NCI-H526 treated with DMSO at 0.1 percent for 48 hours (cell line): ENCODE data around the gene MYO5B.

Source experiments
- DNase-seq: peaks from one replicate; lab custom pipeline; 2025; lab: John Stamatoyannopoulos, UW

The MYO5B gene

GRCh38 chr18:49968644-49969309, 226.2 kb downstream of the MYO5B start:
- DNase-seq = no peak

GRCh38 chr18:49967636-49968313, 227.2 kb downstream of the MYO5B start:
- DNase-seq = no peak

- peak; percentile 61 for DNase-seq
Measured at GRCh38 chr18:49967171-49967570, 227.8 kb downstream of the MYO5B start.

- no peak for DNase-seq
Measured at GRCh38 chr18:49966090-49966489, 228.9 kb downstream of the MYO5B start.

GRCh38 chr18:49963217-49963616, 231.7 kb downstream of the MYO5B start:
- no peak for DNase-seq

- DNase-seq = no peak
Measured at GRCh38 chr18:49961271-49961670, 233.7 kb downstream of the MYO5B start.

- no peak for DNase-seq
Measured at GRCh38 chr18:49960376-49960775, 234.6 kb downstream of the MYO5B start.

GRCh38 chr18:49959176-49959575, 235.8 kb downstream of the MYO5B start:
- no peak for DNase-seq

- no peak for DNase-seq
Measured at GRCh38 chr18:49955263-49955662, 239.7 kb downstream of the MYO5B start.

GRCh38 chr18:49953391-49953790, 241.6 kb downstream of the MYO5B start:
- DNase-seq = no peak

GRCh38 chr18:49949951-49950395, 245.0 kb downstream of the MYO5B start:
- no peak for DNase-seq

GRCh38 chr18:49948975-49949374, 246.0 kb downstream of the MYO5B start:
- no peak for DNase-seq

- no peak for DNase-seq
Measured at GRCh38 chr18:49944663-49945062, 250.3 kb downstream of the MYO5B start.

- no peak for DNase-seq
Measured at GRCh38 chr18:49936821-49937220, 258.1 kb downstream of the MYO5B start.

GRCh38 chr18:49935215-49935614, 259.7 kb downstream of the MYO5B start:
- DNase-seq = no peak

GRCh38 chr18:49934457-49934856, 260.5 kb downstream of the MYO5B start:
- DNase-seq = no peak

GRCh38 chr18:49933530-49934128, 261.3 kb downstream of the MYO5B start:
- DNase-seq = no peak

GRCh38 chr18:49931760-49932159, 263.2 kb downstream of the MYO5B start:
- DNase-seq = no peak

GRCh38 chr18:49931179-49931578, 263.8 kb downstream of the MYO5B start:
- DNase-seq = no peak

GRCh38 chr18:49926106-49926745, 268.7 kb downstream of the MYO5B start:
- DNase-seq = no peak

GRCh38 chr18:49924293-49924983, 270.5 kb downstream of the MYO5B start:
- no peak for DNase-seq

- no peak for DNase-seq
Measured at GRCh38 chr18:49922228-49922627, 272.7 kb downstream of the MYO5B start.
